Liver (tissue), 3 donors: Measurements from ENCODE around the gene CDH24.

Experiments
- ATF3 ChIP-seq: IDR thresholded peaks from 2 replicates; pipeline ENCODE4 v1.6.1; 2016; ENCODE audit warnings: antibody characterized with exemption
- CTCF ChIP-seq: fragments of 150-350 bp; IDR thresholded peaks from 2 replicates; pipeline ENCODE4 v1.5.1; 2017; ENCODE audit warnings: improper control_type of control experiment, low read depth, low read length; ENCODE audit not compliant: missing input control
- EGR1 ChIP-seq, 2 donors: IDR thresholded peaks; 2 replicates each; pipeline ENCODE4 v1.6.1; 2016 to 2018; ENCODE audit warnings: antibody characterized with exemption in 2 of 2, low read depth in 2 of 2
- FOXA1 ChIP-seq: IDR thresholded peaks from 2 replicates; pipeline ENCODE4 v1.6.1; 2016; ENCODE audit warnings: antibody characterized with exemption
- JUND ChIP-seq, 2 donors: IDR thresholded peaks; 2 replicates each; pipeline ENCODE4 v1.6.1; 2016; ENCODE audit warnings: antibody characterized with exemption in 2 of 2
- MAX ChIP-seq: IDR thresholded peaks from 2 replicates; pipeline ENCODE4 v1.6.1; 2016; ENCODE audit warnings: antibody characterized with exemption
- NR2F2 ChIP-seq: IDR thresholded peaks from 2 replicates; pipeline ENCODE4 v1.6.1; 2016; ENCODE audit warnings: antibody characterized with exemption
- RAD21 ChIP-seq, 2 donors: IDR thresholded peaks; 2 replicates each; pipeline ENCODE4 v1.6.1; 2016; ENCODE audit warnings: antibody characterized with exemption in 2 of 2, mild to moderate bottlenecking in 2 of 2
- SP1 ChIP-seq: IDR thresholded peaks from 2 replicates; pipeline ENCODE4 v1.6.1; 2018; ENCODE audit warnings: antibody characterized with exemption, mild to moderate bottlenecking
- TAF1 ChIP-seq: conservative IDR thresholded peaks from 2 replicates; pipeline ENCODE4 v1.6.1; 2016; ENCODE audit warnings: antibody characterized with exemption, mild to moderate bottlenecking
- YY1 ChIP-seq: IDR thresholded peaks from 2 replicates; pipeline ENCODE4 v1.6.1; 2016; ENCODE audit warnings: antibody characterized with exemption, mild to moderate bottlenecking
- TF ChIP-seq, protein P1 (sequence below): IDR thresholded peaks from 2 replicates; pipeline ENCODE4 v1.6.1; 2016; ENCODE audit warnings: antibody characterized with exemption, mild to moderate bottlenecking
- TF ChIP-seq, protein P2 (sequence below): IDR thresholded peaks from 2 replicates; pipeline ENCODE4 v1.6.1; 2016; ENCODE audit warnings: antibody characterized with exemption
- donor health status: healthy.
- donor health status: healthy.

DNA sequence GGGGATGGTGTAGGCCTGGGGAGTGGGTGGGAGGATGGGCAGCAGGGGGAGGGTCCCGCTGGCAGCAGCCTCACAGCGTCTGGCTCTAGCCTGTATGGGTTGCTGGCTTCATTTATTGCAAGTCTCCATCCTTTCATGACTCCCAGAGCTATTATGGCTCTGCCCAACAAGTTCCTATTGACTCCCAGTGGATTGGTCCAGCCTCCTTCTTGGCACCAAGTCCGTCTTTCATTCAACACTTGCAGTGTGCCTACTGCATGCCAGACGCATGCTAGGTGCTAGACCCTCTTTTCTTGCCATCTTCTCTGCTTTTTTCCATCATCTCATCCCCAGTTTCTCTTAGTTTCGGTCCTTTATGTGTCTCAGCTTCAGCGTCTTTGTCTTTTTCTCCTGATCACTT is 14.2 kb downstream of the CDH24 start:
- TF ChIP-seq YY1 (no peak), CTCF (no peak), NR2F2 (no peak), SP1 (no peak), RAD21 (IDR thresholded peaks at IDR 0.05) (no peak), ATF3 (no peak), EGR1 (IDR thresholded peaks at IDR 0.05; ENCODE audit: low read depth in 2 of 2) (no peak), MAX (no peak), TAF1 (no peak), JUND (IDR thresholded peaks at IDR 0.05) (no peak), FOXA1 (no peak)
- TF ChIP-seq, protein P1, sequence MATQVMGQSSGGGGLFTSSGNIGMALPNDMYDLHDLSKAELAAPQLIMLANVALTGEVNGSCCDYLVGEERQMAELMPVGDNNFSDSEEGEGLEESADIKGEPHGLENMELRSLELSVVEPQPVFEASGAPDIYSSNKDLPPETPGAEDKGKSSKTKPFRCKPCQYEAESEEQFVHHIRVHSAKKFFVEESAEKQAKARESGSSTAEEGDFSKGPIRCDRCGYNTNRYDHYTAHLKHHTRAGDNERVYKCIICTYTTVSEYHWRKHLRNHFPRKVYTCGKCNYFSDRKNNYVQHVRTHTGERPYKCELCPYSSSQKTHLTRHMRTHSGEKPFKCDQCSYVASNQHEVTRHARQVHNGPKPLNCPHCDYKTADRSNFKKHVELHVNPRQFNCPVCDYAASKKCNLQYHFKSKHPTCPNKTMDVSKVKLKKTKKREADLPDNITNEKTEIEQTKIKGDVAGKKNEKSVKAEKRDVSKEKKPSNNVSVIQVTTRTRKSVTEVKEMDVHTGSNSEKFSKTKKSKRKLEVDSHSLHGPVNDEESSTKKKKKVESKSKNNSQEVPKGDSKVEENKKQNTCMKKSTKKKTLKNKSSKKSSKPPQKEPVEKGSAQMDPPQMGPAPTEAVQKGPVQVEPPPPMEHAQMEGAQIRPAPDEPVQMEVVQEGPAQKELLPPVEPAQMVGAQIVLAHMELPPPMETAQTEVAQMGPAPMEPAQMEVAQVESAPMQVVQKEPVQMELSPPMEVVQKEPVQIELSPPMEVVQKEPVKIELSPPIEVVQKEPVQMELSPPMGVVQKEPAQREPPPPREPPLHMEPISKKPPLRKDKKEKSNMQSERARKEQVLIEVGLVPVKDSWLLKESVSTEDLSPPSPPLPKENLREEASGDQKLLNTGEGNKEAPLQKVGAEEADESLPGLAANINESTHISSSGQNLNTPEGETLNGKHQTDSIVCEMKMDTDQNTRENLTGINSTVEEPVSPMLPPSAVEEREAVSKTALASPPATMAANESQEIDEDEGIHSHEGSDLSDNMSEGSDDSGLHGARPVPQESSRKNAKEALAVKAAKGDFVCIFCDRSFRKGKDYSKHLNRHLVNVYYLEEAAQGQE: no peak
- TF ChIP-seq, protein P2, sequence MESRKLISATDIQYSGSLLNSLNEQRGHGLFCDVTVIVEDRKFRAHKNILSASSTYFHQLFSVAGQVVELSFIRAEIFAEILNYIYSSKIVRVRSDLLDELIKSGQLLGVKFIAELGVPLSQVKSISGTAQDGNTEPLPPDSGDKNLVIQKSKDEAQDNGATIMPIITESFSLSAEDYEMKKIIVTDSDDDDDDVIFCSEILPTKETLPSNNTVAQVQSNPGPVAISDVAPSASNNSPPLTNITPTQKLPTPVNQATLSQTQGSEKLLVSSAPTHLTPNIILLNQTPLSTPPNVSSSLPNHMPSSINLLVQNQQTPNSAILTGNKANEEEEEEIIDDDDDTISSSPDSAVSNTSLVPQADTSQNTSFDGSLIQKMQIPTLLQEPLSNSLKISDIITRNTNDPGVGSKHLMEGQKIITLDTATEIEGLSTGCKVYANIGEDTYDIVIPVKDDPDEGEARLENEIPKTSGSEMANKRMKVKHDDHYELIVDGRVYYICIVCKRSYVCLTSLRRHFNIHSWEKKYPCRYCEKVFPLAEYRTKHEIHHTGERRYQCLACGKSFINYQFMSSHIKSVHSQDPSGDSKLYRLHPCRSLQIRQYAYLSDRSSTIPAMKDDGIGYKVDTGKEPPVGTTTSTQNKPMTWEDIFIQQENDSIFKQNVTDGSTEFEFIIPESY: no peak
